Keratinocyte (primary cell): ENCODE results near the gene GSKIP.

Source experiments
- CTCF ChIP-seq, 3 experiments: IDR thresholded peaks in 1 of 3; conservative IDR thresholded peaks in 1 of 3; optimal IDR thresholded peaks in 1 of 3; 2 replicates in 2 of 3; 3 replicates in 1 of 3; pipeline versions ENCODE3 to v1.5.1; 2011; ENCODE audit warnings: low read length in 3 of 3, mild to moderate bottlenecking in 3 of 3, moderate library complexity in 2 of 3, control low read depth in 1 of 3, inconsistent platforms in 1 of 3; ENCODE audit not compliant: insufficient read depth in 2 of 3; ENCODE audit errors: extremely low read depth in 1 of 3
- EZH2 ChIP-seq: IDR thresholded peaks from one replicate; pipeline ENCODE4 v1.6.1; 2012; ENCODE audit warnings: inconsistent platforms, mild to moderate bottlenecking, low read length, moderate library complexity

GRCh38 chr14:96399405-96399804, 36.1 kb downstream of the GSKIP start:
- no peak for TF ChIP-seq CTCF (optimal IDR thresholded peaks at IDR 0.05 in 1 of 3, IDR thresholded peaks at IDR 0.05 in 1 of 3, conservative IDR thresholded peaks at IDR 0.05 in 1 of 3; ENCODE audit: extremely low read depth in 1 of 3, insufficient read depth in 2 of 3, low read length in 3 of 3)
- TF ChIP-seq EZH2 = no peak
